Measurements from ENCODE around the gene ATAD2B. TPM values are rescaled to one million over a fixed set of nuclear protein-coding genes. Genes with fewer than 3 reads are reported as not detected.
A peak's percentile ranks its signal among the peaks of the same experiment; 100 is the strongest.

The ATAD2B gene
- total RNA-seq, 1 donor from 2014 or later: 24.0 TPM

GRCh38 chr2:23824777-23825212 lies 102.1 kb downstream of the ATAD2B start:
- no peak for DNase-seq
- ATAC-seq: peak; percentile 73
- H3K27me3 ChIP-seq: no peaks in the 10 kb centered on the region
- no peak overlapping the region for H3K27ac ChIP-seq
- no peaks in the 10 kb centered on the region for H3K9me3 ChIP-seq
- peak; percentile 72 for TF ChIP-seq CTCF (IDR thresholded peaks at IDR 0.05)
- H3K4me1 ChIP-seq: no peaks in the 10 kb centered on the region
- intact Hi-C loops (cut with DNase I): no loop called here
- no peak overlapping the region for H3K4me3 ChIP-seq
- peaks cover 31% of the 10 kb centered on the region for H3K36me3 ChIP-seq

GRCh38 chr2:23823863-23824262 lies 103.1 kb downstream of the ATAD2B start:
- no peaks in the 10 kb centered on the region for H3K27me3 ChIP-seq
- no peak for TF ChIP-seq CTCF (IDR thresholded peaks at IDR 0.05)
- intact Hi-C loops (cut with DNase I): no loop called here
- H3K27ac ChIP-seq: no peak overlapping the region
- H3K4me3 ChIP-seq: no peak overlapping the region
- peaks cover 35% of the 10 kb centered on the region for H3K36me3 ChIP-seq
- no peaks in the 10 kb centered on the region for H3K9me3 ChIP-seq
- H3K4me1 ChIP-seq: no peaks in the 10 kb centered on the region
- ATAC-seq (peak; percentile 68), DNase-seq (no peak)

- no peak for DNase-seq
- Histone ChIP-seq H3K4me3 (no peak overlapping the region), H3K27ac (no peak overlapping the region), H3K9me3 (no peaks in the 10 kb centered on the region), H3K4me1 (no peaks in the 10 kb centered on the region), H3K27me3 (no peaks in the 10 kb centered on the region), H3K36me3 (peaks cover 35% of the 10 kb centered on the region)
- ATAC-seq: no peak
- no peak for TF ChIP-seq CTCF (IDR thresholded peaks at IDR 0.05)
- intact Hi-C loops (cut with DNase I): no loop called here
These were observed 112.0 kb downstream of the ATAD2B start for GRCh38 chr2:23814963-23815362.

- Histone ChIP-seq H3K4me3 (no peak overlapping the region), H3K27me3 (no peaks in the 10 kb centered on the region), H3K27ac (no peak overlapping the region), H3K4me1 (no peaks in the 10 kb centered on the region), H3K36me3 (peaks cover 39% of the 10 kb centered on the region), H3K9me3 (no peaks in the 10 kb centered on the region)
- no peak for ATAC-seq
- no peak for DNase-seq
- TF ChIP-seq CTCF (IDR thresholded peaks at IDR 0.05): no peak
- intact Hi-C loops (cut with DNase I): no loop called here
These were observed 113.5 kb downstream of the ATAD2B start for GRCh38 chr2:23813438-23813837.

- Histone ChIP-seq H3K9me3 (no peaks in the 10 kb centered on the region), H3K36me3 (peaks cover 22% of the 10 kb centered on the region), H3K27me3 (no peaks in the 10 kb centered on the region), H3K4me1 (no peaks in the 10 kb centered on the region), H3K27ac (no peak overlapping the region), H3K4me3 (no peak overlapping the region)
- intact Hi-C loops (cut with DNase I): no loop called here
- TF ChIP-seq CTCF (IDR thresholded peaks at IDR 0.05): no peak
- DNase-seq (no peak), ATAC-seq (no peak)
These were observed 117.8 kb downstream of the ATAD2B start for GRCh38 chr2:23809150-23809549.

- H3K4me3 ChIP-seq: no peak overlapping the region
- no peaks in the 10 kb centered on the region for H3K27me3 ChIP-seq
- peaks cover 6% of the 10 kb centered on the region for H3K4me1 ChIP-seq
- no peak for ATAC-seq
- H3K27ac ChIP-seq: no peak overlapping the region
- DNase-seq: no peak
- intact Hi-C loops (cut with DNase I): no loop called here
- TF ChIP-seq CTCF (IDR thresholded peaks at IDR 0.05): no peak
- H3K9me3 ChIP-seq: no peaks in the 10 kb centered on the region
- peaks cover 22% of the 10 kb centered on the region for H3K36me3 ChIP-seq
These were observed 120.2 kb downstream of the ATAD2B start for GRCh38 chr2:23806665-23807249.
